HepG2 (cell line): Measurements from ENCODE around the gene MYL1. TPM values are rescaled to one million over a fixed set of nuclear protein-coding genes. Genes with fewer than 3 reads are reported as not detected.

ENCODE experiments used
- ATAC-seq: fragments of 200-7000 bp; cut with Tn5 transposase; 3 replicates; pipeline ENCODE4 v1.9.1; 2020; ENCODE audit warnings: mild to moderate bottlenecking, moderate library complexity
- BruUV-seq: library from RNA; stranded (reverse); fragments of 400-500 nt; replicated peaks from 2 replicates; lab custom pipeline; 2021; lab: Mats Ljungman, UMichigan
- CTCF ChIA-PET: fragments of 300-600 bp; formaldehyde crosslinking; extraction: SDS; loops from one replicate; lab custom pipeline; 2021; ENCODE audit warnings: low total read pairs, inconsistent platforms, low intra/inter-chr PET ratio; lab: Yijun Ruan, JAX
- POLR2A ChIA-PET: fragments of 350-600 bp; sonication (Branson Sonifier 250); formaldehyde crosslinking; loops from one replicate; lab custom pipeline; 2020; ENCODE audit warnings: antibody characterized with exemption, inconsistent platforms; lab: Yijun Ruan, JAX
- DNase-seq: peaks from one replicate; pipeline ENCODE4 v3.0.0-alpha.2; 2015; ENCODE audit warnings: low spot score
- FAIRE-seq: peaks from 3 replicates; lab custom pipeline; 2011; peaks lifted over from hg19 to GRCh38; lab: Jason Lieb, UNC
- H2AFZ ChIP-seq: one replicate; pipeline ENCODE4 v1.6.1; 2011; ENCODE audit warnings: low read length, inconsistent platforms
- H3K27ac ChIP-seq: fragments of 300-600 bp; 3 replicates; pipeline ENCODE4 v1.8.0; 2011; ENCODE audit warnings: mixed run types, mild to moderate bottlenecking, mixed read lengths, low read length, inconsistent platforms; ENCODE audit not compliant: insufficient read depth; ENCODE audit errors: extremely low read length
- H3K27me3 ChIP-seq, 2 experiments: fragments of 200-600 bp in 1 of 2; 2 replicates in 1 of 2; 3 replicates in 1 of 2; pipeline versions ENCODE4 v1.6.0 to v1.8.0; 2011; ENCODE audit warnings: low read length in 2 of 2, mild to moderate bottlenecking in 2 of 2, moderate library complexity in 2 of 2, inconsistent platforms in 1 of 2; ENCODE audit not compliant: insufficient read depth in 2 of 2, control insufficient read depth in 1 of 2
- H3K36me3 ChIP-seq, 2 experiments: fragments of 200-600 bp in 1 of 2; replicated peaks in 1 of 2; 2 replicates in 1 of 2; 3 replicates in 1 of 2; pipeline versions ENCODE4 v1.5.1 to v1.8.0; 2011; ENCODE audit warnings: low read length in 2 of 2, inconsistent platforms in 1 of 2; ENCODE audit not compliant: insufficient read depth in 2 of 2, control insufficient read depth in 1 of 2
- H3K4me1 ChIP-seq: 2 replicates; pipeline ENCODE4 v1.5.1; 2012; ENCODE audit warnings: low read length, inconsistent platforms; ENCODE audit not compliant: insufficient read depth
- H3K4me2 ChIP-seq: 2 replicates; pipeline ENCODE4 v1.6.0; 2011; ENCODE audit warnings: low read depth, low read length, inconsistent platforms
- H3K4me3 ChIP-seq, 3 experiments: fragments of 200-600 bp in 1 of 3; sonication (generic), shearing (Covaris generic) in 1 of 3; replicated peaks in 1 of 3; 2 replicates each; pipeline ENCODE4 v1.5.1; 2011 to 2016; ENCODE audit warnings: low read length in 3 of 3, inconsistent platforms in 2 of 3, low read depth in 2 of 3, mild to moderate bottlenecking in 2 of 3, control low read depth in 1 of 3, mixed read lengths in 1 of 3; ENCODE audit not compliant: insufficient read depth in 1 of 3
- H3K79me2 ChIP-seq: one replicate; pipeline ENCODE4 v1.6.1; 2011; ENCODE audit warnings: low read length, inconsistent platforms; ENCODE audit not compliant: insufficient read depth
- H3K9ac ChIP-seq: 2 replicates; pipeline ENCODE4 v1.6.0; 2011; ENCODE audit warnings: mild to moderate bottlenecking, low read depth, low read length, inconsistent platforms; ENCODE audit not compliant: insufficient read depth
- H3K9me3 ChIP-seq: 2 replicates; pipeline ENCODE4 v1.5.1; 2012; ENCODE audit warnings: mild to moderate bottlenecking, low read length
- H4K20me1 ChIP-seq: 2 replicates; pipeline ENCODE4 v1.6.0; 2011; ENCODE audit warnings: inconsistent platforms, mild to moderate bottlenecking, low read length, moderate library complexity; ENCODE audit not compliant: insufficient read depth
- ATF5 ChIP-seq: sonication (generic); formaldehyde crosslinking; IDR thresholded peaks from 2 replicates; pipeline ENCODE4 v1.4.0; 2020; ENCODE audit warnings: mild to moderate bottlenecking, low read depth, missing genetic modification reagents
- CBX5 ChIP-seq: sonication (generic); formaldehyde crosslinking; IDR thresholded peaks from 2 replicates; pipeline ENCODE4 v1.4.0; 2020; ENCODE audit warnings: missing genetic modification reagents, borderline replicate concordance
- CTCF ChIP-seq: sonication (generic); formaldehyde crosslinking; IDR thresholded peaks from 2 replicates; pipeline ENCODE4 v1.5.0; 2020; ENCODE audit warnings: mild to moderate bottlenecking, missing genetic modification reagents, moderate library complexity
- FOXK2 ChIP-seq: fragments of 450-650 bp; IDR thresholded peaks from 2 replicates; pipeline ENCODE4 v1.6.1; 2016
- GLI4 ChIP-seq: sonication (generic); formaldehyde crosslinking; IDR thresholded peaks from 2 replicates; pipeline ENCODE4 v1.5.1; 2020; ENCODE audit warnings: missing genetic modification reagents, mild to moderate bottlenecking, moderate library complexity, borderline replicate concordance
- HNF4A ChIP-seq: sonication (generic); formaldehyde crosslinking; IDR thresholded peaks from 2 replicates; pipeline ENCODE4 v1.4.0; 2020; ENCODE audit warnings: missing genetic modification reagents
- MTF2 ChIP-seq: sonication (generic); formaldehyde crosslinking; IDR thresholded peaks from 2 replicates; pipeline ENCODE4 v1.5.0; 2020; ENCODE audit warnings: missing genetic modification reagents, borderline replicate concordance
- NFKBIZ ChIP-seq: IDR thresholded peaks from 2 replicates; pipeline ENCODE4 v1.6.1; 2018; ENCODE audit warnings: missing genetic modification reagents, missing compliant biosample characterization
- RCOR2 ChIP-seq: IDR thresholded peaks from 2 replicates; pipeline ENCODE4 v1.6.1; 2016; ENCODE audit warnings: missing biosample characterization, missing genetic modification reagents
- SMAD1 ChIP-seq: sonication (generic); formaldehyde crosslinking; IDR thresholded peaks from 2 replicates; pipeline ENCODE4 v1.4.0; 2020; ENCODE audit warnings: missing genetic modification reagents, low read depth, mild to moderate bottlenecking, borderline replicate concordance
- TRIM22 ChIP-seq: fragments of 450-650 bp; IDR thresholded peaks from 2 replicates; pipeline ENCODE4 v1.6.1; 2017
- TSC22D2 ChIP-seq: sonication (generic); formaldehyde crosslinking; IDR thresholded peaks from 2 replicates; pipeline ENCODE4 v1.5.1; 2020; ENCODE audit warnings: missing genetic modification reagents, mild to moderate bottlenecking, borderline replicate concordance
- WIZ ChIP-seq: sonication (generic); formaldehyde crosslinking; IDR thresholded peaks from 2 replicates; pipeline ENCODE4 v1.5.1; 2020; ENCODE audit warnings: mild to moderate bottlenecking, missing genetic modification reagents
- ZKSCAN1 ChIP-seq: fragments of 150-350 bp; IDR thresholded peaks from 2 replicates; pipeline ENCODE4 v1.6.1; 2014; ENCODE audit warnings: low read length
- ZNF205 ChIP-seq: IDR thresholded peaks from 2 replicates; pipeline ENCODE4 v1.6.1; 2018; ENCODE audit warnings: missing biosample characterization, missing genetic modification reagents
- ZNF576 ChIP-seq: sonication (generic); formaldehyde crosslinking; IDR thresholded peaks from 2 replicates; pipeline ENCODE4 v1.4.0; 2020; ENCODE audit warnings: mild to moderate bottlenecking, missing genetic modification reagents
- ZNF850 ChIP-seq: sonication (generic); formaldehyde crosslinking; conservative IDR thresholded peaks from 2 replicates; pipeline ENCODE4 v1.9.0; 2021; ENCODE audit warnings: mild to moderate bottlenecking, missing genetic modification reagents
- ZSCAN31 ChIP-seq: sonication (generic); formaldehyde crosslinking; IDR thresholded peaks from 2 replicates; pipeline ENCODE4 v1.5.0; 2020; ENCODE audit warnings: low read depth, mild to moderate bottlenecking, missing genetic modification reagents
- WGBS: methylation state at CpG from one replicate; pipeline ENCODE4 v1.1.6; 2017; ENCODE audit warnings: low lambda C conversion rate; 5-methylcytosine and 5-hydroxymethylcytosine counted together
- in situ Hi-C: cut with HindIII; loops from 2 replicates; pipeline ENCODE4 v1.10.0; 2017; ENCODE audit warnings: low pct_unique_long_range_greater_than_20kb; ENCODE audit not compliant: extremely low pct_ligation_motif_present
- intact Hi-C: fragments of 100-400 bp; cut with micrococcal nuclease; formaldehyde crosslinking; loops from one replicate; pipeline ENCODE4 v1.10.0; 2022; ENCODE audit not compliant: unreplicated experiment
- polyA plus RNA-seq, 8 experiments: library from polyadenylated mRNA; depleted of rRNA in 3 of 8; stranded (reverse) in 7 of 8; unstranded in 1 of 8; fragments of >200 nt; fragmentation: Illumina TruSeq in 4 of 8; extraction: Trizol in 4 of 8; gene quantifications; 2 replicates each; pipeline versions ENCODE4 v1.2.1 to v1.2.3, GENCODE V29; 2011 to 2016; ENCODE audit warnings: low read depth in 4 of 8, missing spikeins in 1 of 8, mixed read lengths in 1 of 8; ENCODE audit not compliant: insufficient read depth in 1 of 8
- total RNA-seq, 5 experiments: library from RNA; depleted of rRNA; stranded (reverse); fragments of >200 nt; fragmentation: Illumina TruSeq; extraction: Trizol; gene quantifications; 2 replicates each; pipeline ENCODE4 v1.2.3, GENCODE V29; 2016; ENCODE audit warnings: low read depth in 1 of 5
- TF ChIP-seq, protein P1 (sequence below): sonication (generic); formaldehyde crosslinking; IDR thresholded peaks from 2 replicates; pipeline ENCODE4 v1.8.0; 2022; ENCODE audit warnings: mild to moderate bottlenecking, missing genetic modification reagents, moderate library complexity

Gene MYL1
- total and polyA plus RNA-seq, 2 of the 13 experiments (the other 11 are each of a cell fraction or from before 2014, with no cell fraction given), result not detected

DNA sequence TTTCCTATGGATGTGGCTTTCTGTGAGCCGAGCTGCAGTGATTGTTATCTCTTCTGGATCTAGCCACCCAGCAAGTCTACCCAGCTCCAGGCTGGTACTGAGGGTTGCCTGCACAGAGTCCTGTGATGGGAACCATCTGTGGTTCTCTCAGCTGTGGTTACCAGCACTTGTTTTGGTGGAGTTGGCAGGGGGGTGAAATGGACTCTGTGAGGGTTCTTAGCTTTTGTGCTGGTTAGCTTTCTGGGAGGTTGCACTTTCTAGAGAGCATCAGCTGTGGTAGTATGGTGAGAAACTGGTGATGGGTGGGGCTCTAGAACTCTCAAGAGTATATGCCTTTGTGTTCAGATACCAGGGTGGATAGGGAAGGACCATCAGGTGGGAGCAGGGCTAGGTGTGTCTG lies 45.4 kb upstream of the MYL1 start (continued):
- TF ChIP-seq TRIM22 (no peak), ZNF205 (CRISPR knock-in tag) (no peak), WIZ (CRISPR knock-in tag) (no peak), ZKSCAN1 (no peak), NFKBIZ (CRISPR knock-in tag) (no peak), TSC22D2 (no peak), ZNF850 (CRISPR knock-in tag) (no peak), ZSCAN31 (no peak)

DNA sequence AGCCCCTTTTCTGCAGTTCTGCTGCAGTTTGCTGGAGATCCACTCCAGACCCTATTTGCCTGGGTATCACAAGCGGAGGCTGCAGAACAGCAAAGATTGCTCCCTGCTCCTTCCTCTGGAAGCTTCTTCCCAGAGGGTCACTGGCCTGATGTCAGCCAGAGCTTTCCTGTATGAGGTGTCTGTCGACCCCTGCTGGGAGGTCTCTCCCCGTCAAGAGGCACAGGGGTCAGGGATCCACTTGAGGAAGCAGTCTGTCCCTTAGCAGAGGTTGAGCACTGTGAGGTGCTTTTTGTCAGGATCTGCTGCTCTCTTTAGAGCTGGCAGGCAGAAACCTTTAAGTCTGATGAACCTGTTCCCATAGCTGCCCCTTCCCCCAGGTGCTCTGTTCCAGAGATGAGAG lies 42.0 kb upstream of the MYL1 start:
- no peaks in the 10 kb centered on the region for H3K4me1 ChIP-seq
- no peaks in the 10 kb centered on the region for H3K9me3 ChIP-seq
- no peaks in the 10 kb centered on the region for H3K36me3 ChIP-seq
- BruUV-seq, result no TSS peak
- no peaks in the 10 kb centered on the region for H3K79me2 ChIP-seq
- no peak overlapping the region for H3K9ac ChIP-seq
- H3K27ac ChIP-seq, result no peak overlapping the region
- POLR2A ChIA-PET, result no interaction called here
- 57% methylated on average over 1 of the region's 3 CpGs for WGBS
- H4K20me1 ChIP-seq, result no peaks in the 10 kb centered on the region
- DNase-seq (no peak), FAIRE-seq (no peak), ATAC-seq (peak; percentile 40; the same call in 1 of the 3 replicates)
- in situ Hi-C loops, result no loop called here
- peaks cover 0 to 4% of the 10 kb centered on the region in 2 experiments; a peak in 1 of 5 replicates for H3K27me3 ChIP-seq
- no peak overlapping the region for H3K4me2 ChIP-seq
- CTCF ChIA-PET, result no interaction called here
- H3K4me3 ChIP-seq, result no peak overlapping the region
- intact Hi-C loops, result no loop called here
- H2AFZ ChIP-seq, result no peak overlapping the region
- TF ChIP-seq GLI4 (CRISPR knock-in tag) (no peak), CTCF (peak; percentile 44), RCOR2 (CRISPR knock-in tag) (no peak), ATF5 (no peak), CBX5 (CRISPR knock-in tag) (no peak), HNF4A (CRISPR knock-in tag) (no peak), MTF2 (CRISPR knock-in tag) (no peak), ZNF576 (CRISPR knock-in tag) (peak; percentile 96), FOXK2 (no peak), SMAD1 (CRISPR knock-in tag) (no peak)
- TF ChIP-seq, protein P1, sequence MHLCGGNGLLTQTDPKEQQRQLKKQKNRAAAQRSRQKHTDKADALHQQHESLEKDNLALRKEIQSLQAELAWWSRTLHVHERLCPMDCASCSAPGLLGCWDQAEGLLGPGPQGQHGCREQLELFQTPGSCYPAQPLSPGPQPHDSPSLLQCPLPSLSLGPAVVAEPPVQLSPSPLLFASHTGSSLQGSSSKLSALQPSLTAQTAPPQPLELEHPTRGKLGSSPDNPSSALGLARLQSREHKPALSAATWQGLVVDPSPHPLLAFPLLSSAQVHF (CRISPR knock-in tag), result no peak
